SW480 (cell line): Measurements from ENCODE around the gene VSTM2B.
"Not testable (repeated sequence)": the region's sequence is repeated elsewhere in the genome, so short reads cannot be mapped to it uniquely, and the experiment has no call there.

ENCODE experiments used
- DNase-seq: peaks from one replicate; pipeline ENCODE4 v3.0.0-alpha.2; 2016; ENCODE audit warnings: low spot score

Gene VSTM2B

GRCh38 chr19:29525901-29526729 lies at the start of gene VSTM2B:
Gene VSTM2B, plus strand, starts transcription at chr19:29525994. Its CDS starts 590 bp downstream, at chr19:29526584.
- DNase-seq: no peak

- DNase-seq: no peak
These were observed 49.3 kb upstream of the VSTM2B start for GRCh38 chr19:29476528-29476927.

- no peak for DNase-seq
These were observed 47.8 kb upstream of the VSTM2B start for GRCh38 chr19:29477831-29478577.

- peak; percentile 17 for DNase-seq
These were observed 46.9 kb upstream of the VSTM2B start for GRCh38 chr19:29478578-29479565.

- no peak for DNase-seq
These were observed 45.9 kb upstream of the VSTM2B start for GRCh38 chr19:29479941-29480340.

GRCh38 chr19:29480507-29480906 lies 45.3 kb upstream of the VSTM2B start:
- DNase-seq: no peak

GRCh38 chr19:29482855-29483640 lies 42.7 kb upstream of the VSTM2B start:
- DNase-seq: no peak

- no peak for DNase-seq
These were observed 42.2 kb upstream of the VSTM2B start for GRCh38 chr19:29483641-29483920.

- no peak for DNase-seq
These were observed 41.7 kb upstream of the VSTM2B start for GRCh38 chr19:29483944-29484581.

GRCh38 chr19:29484876-29485275 lies 40.9 kb upstream of the VSTM2B start:
- no peak for DNase-seq

GRCh38 chr19:29485293-29485692 lies 40.5 kb upstream of the VSTM2B start:
- no peak for DNase-seq

- not testable (repeated sequence) for DNase-seq
These were observed 38.8 kb upstream of the VSTM2B start for GRCh38 chr19:29486961-29487360.

- DNase-seq: no peak
These were observed 38.4 kb upstream of the VSTM2B start for GRCh38 chr19:29487432-29487831.

GRCh38 chr19:29488316-29488715 lies 37.5 kb upstream of the VSTM2B start:
- no peak for DNase-seq

- DNase-seq: no peak
These were observed 36.4 kb upstream of the VSTM2B start for GRCh38 chr19:29489172-29489951.

GRCh38 chr19:29491491-29491890 lies 34.3 kb upstream of the VSTM2B start:
- DNase-seq: no peak

- DNase-seq: no peak
These were observed 33.7 kb upstream of the VSTM2B start for GRCh38 chr19:29491995-29492577.

GRCh38 chr19:29492769-29493168 lies 33.0 kb upstream of the VSTM2B start:
- peak; percentile 11 for DNase-seq

- no peak for DNase-seq
These were observed 30.7 kb upstream of the VSTM2B start for GRCh38 chr19:29495091-29495490.
